Measurements from ENCODE around the gene WNT10A.
A peak's percentile ranks its signal among the peaks of the same experiment; 100 is the strongest.
"Not testable (repeated sequence)": the region's sequence is repeated elsewhere in the genome, so short reads cannot be mapped to it uniquely, and the experiment has no call there.

The WNT10A gene

GRCh38 chr2:218880102-218880858 lies at the start of gene WNT10A:
TSS of gene WNT10A (plus strand) at chr2:218880852. CDS start at chr2:218880996, 144 bp downstream.
- no peak for DNase-seq (ENCODE audit: low spot score)

- DNase-seq (ENCODE audit: low spot score), result no peak
Observed at GRCh38 chr2:218831378-218831990, 49.2 kb upstream of the WNT10A start, which contains the start of gene PRKAG3. TSS of gene PRKAG3 (minus strand) at chr2:218831803.

GRCh38 chr2:218832081-218832480 lies 48.6 kb upstream of the WNT10A start:
- DNase-seq (ENCODE audit: low spot score), result no peak

DNA sequence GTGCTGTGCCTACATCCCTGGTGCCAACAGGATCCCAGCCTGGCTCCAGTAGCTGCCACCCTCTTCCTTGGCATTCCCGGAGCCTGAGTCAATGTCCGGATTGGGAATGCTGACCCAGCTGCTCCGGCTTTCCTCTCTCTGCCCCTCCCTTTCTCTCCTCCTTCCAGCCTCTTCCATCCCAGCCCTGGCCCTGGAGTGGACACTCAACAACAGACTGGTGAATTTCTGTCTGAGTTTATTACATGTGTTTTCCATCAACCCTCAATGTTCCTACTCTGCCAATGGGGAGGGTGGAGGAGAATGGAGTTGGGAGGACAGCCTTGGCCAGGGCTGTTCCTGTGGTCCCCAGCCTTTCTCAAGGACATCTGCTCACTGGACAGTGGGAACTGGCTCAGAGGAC lies 48.1 kb upstream of the WNT10A start:
- DNase-seq (ENCODE audit: low spot score), result no peak

GRCh38 chr2:218833023-218833609 lies 47.5 kb upstream of the WNT10A start:
- DNase-seq (ENCODE audit: low spot score), result no peak

DNA sequence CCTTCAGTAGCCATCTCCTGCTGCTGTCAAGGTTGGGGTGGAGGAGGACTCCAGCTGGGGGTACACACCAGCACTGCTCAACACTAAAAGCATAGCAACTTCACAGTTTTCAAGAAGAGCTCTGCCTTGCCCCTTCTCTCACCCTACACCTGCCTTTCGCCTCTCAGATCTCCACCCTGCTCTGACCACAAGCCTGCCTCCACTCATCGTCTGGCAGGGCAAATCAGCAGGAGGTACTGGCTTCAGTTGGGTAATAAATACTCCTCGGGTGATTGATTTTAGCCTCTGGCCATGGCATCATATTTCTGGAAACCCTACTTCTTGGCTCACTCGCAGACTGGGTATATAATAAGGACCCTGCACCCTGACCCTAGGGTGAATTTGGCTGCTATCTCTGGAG lies 46.0 kb upstream of the WNT10A start:
- DNase-seq (ENCODE audit: low spot score), result no peak

GRCh38 chr2:218837495-218837894 lies 43.2 kb upstream of the WNT10A start:
- no peak for DNase-seq (ENCODE audit: low spot score)

DNA sequence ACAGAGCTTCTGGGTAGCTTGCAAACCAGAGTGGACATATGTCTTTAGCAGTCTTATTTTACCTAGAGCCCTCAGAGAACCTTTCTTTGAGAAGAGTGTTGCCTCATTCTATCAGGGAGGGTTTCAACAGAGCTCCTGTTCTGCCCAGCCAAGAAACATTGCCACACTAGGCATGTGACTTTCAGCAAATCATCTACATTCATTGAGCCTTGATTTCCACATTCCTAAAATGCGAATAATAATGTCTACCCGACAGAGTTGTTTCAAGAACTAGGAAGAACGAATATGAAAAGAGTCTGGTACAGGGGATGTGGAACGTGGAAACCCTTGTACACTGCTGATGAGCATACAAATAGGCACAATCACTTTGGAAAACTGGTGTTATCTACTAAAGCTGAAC lies 41.2 kb upstream of the WNT10A start:
- DNase-seq (ENCODE audit: low spot score), result no peak

DNA sequence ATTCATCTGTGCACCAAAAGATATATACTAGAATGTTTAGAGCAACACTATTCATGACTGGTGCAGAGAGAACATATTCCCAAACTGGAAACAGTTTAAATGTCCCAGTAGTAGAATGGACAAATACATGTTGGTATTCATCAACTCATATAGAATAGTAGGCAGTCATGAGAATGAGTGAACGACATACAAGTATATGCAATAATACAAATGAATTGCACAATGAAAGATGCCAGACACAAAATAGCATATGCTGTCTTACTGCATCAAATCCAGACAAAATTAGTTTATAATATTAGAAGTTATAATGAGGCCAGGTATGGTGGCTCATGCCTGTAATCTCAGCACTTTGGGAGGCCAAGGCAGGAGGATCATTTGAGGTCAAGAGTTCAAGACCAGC lies 40.8 kb upstream of the WNT10A start:
- no peak for DNase-seq (ENCODE audit: low spot score)

- not testable (repeated sequence) for DNase-seq (ENCODE audit: low spot score)
Observed at GRCh38 chr2:218844334-218844733, 36.3 kb upstream of the WNT10A start.

GRCh38 chr2:218846963-218847362 lies 33.7 kb upstream of the WNT10A start:
- not testable (repeated sequence) for DNase-seq (ENCODE audit: low spot score)

GRCh38 chr2:218849721-218850120 lies 30.9 kb upstream of the WNT10A start:
- DNase-seq (ENCODE audit: low spot score), result no peak

GRCh38 chr2:218850796-218851195 lies 29.9 kb upstream of the WNT10A start:
- no peak for DNase-seq (ENCODE audit: low spot score)

GRCh38 chr2:218851286-218851685 lies 29.4 kb upstream of the WNT10A start:
- DNase-seq (ENCODE audit: low spot score), result no peak

- DNase-seq (ENCODE audit: low spot score), result peak; percentile 44
Observed at GRCh38 chr2:218852911-218853667, 27.6 kb upstream of the WNT10A start.

- no peak for DNase-seq (ENCODE audit: low spot score)
Observed at GRCh38 chr2:218853766-218854165, 26.9 kb upstream of the WNT10A start.

DNA sequence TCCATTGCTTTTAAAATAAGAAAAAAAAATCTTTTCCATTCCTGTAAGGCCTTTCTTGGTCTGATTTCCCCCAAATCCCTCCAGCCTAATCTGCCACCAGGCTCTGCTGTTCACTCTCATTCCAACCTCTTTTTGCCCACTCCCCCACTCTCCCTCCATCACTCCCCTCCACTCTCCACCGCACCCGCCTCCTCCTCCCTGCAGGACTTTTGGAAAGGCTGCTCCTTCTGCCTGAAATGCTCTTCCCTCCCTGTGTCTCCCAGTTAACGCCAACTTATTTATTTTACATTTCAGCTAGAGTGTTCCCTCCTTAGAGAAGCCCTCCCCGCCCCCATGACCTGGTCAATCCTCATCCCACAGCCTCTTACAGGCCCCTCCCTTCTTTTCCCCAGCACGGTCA lies 25.8 kb upstream of the WNT10A start:
- no peak for DNase-seq (ENCODE audit: low spot score)

GRCh38 chr2:218855305-218856166 lies 25.1 kb upstream of the WNT10A start:
- no peak for DNase-seq (ENCODE audit: low spot score)

DNA sequence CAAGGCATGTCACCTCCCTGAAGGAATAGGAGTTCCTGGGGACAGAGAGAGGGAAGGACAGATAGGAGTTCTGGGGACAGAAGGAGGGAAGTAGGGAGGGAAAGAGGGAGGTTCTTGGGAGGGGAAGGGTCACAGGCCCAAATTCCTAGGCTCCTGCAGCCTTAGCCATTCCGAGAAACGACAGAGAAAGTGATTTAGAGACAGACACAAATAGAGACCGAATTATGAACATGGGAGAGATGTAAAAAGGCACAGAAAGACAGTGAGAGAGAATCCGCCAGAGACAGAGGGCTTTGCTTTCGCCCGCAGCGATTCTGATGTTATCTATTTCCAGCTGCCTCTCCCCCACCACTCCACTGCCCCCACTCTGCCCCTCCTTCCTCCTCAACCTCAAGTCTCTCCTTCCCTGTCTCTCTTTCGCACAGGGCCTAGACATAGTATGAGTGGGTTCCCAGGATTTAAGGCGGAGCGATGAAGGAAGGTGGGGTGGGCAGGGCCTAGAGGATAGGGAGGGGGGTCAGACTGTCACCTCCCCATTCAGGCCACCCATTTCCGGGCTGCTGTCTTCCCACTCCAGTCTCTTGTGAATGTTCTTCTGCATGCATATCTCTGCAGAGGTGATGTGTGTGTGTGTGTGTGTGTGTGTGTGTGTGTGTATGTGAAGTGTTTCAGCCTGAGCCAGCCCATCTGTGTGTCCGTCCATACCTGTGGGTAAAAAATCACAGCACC lies 24.3 kb upstream of the WNT10A start:
- DNase-seq (ENCODE audit: low spot score), result no peak

- no peak for DNase-seq (ENCODE audit: low spot score)
Observed at GRCh38 chr2:218856896-218857243, 23.8 kb upstream of the WNT10A start.

Data from hematopoietic multipotent progenitor cell treated with erythropoietin and hydrocortisone succinate and interleukin-3 and kit ligand, for 17 days (in vitro differentiated cells).